Dendritic cell treated with granulocyte-macrophage colony-stimulating factor and Interleukin-4, amounts not matched to agents 40 ng/mL and 50 ng/mL, for 4 days (primary cell): ENCODE results near the gene NAALADL1.
A peak's percentile ranks its signal among the peaks of the same experiment; 100 is the strongest.

Experiments used
- H3K27ac Mint-ChIP-seq: one replicate; pipeline ENCODE4 v1.8.0; 2022; ENCODE audit warnings: mild to moderate bottlenecking, mixed read lengths
- H3K27me3 Mint-ChIP-seq: one replicate; pipeline ENCODE4 v1.8.0; 2022; ENCODE audit warnings: mild to moderate bottlenecking, mixed read lengths
- H3K36me3 Mint-ChIP-seq: one replicate; pipeline ENCODE4 v1.8.0; 2022; ENCODE audit warnings: low read depth, mixed read lengths
- H3K4me1 Mint-ChIP-seq: one replicate; pipeline ENCODE4 v1.8.0; 2022; ENCODE audit warnings: low read depth, mixed read lengths
- H3K4me3 Mint-ChIP-seq: one replicate; pipeline ENCODE4 v1.8.0; 2022; ENCODE audit warnings: mild to moderate bottlenecking, moderate library complexity, mixed read lengths
- H3K9me3 Mint-ChIP-seq: one replicate; pipeline ENCODE4 v1.8.0; 2022; ENCODE audit warnings: mixed read lengths
- intact Hi-C: fragments of 100-400 bp; cut with micrococcal nuclease; formaldehyde crosslinking; loops from one replicate; pipeline ENCODE4 v1.15.0; 2022

Gene NAALADL1

DNA sequence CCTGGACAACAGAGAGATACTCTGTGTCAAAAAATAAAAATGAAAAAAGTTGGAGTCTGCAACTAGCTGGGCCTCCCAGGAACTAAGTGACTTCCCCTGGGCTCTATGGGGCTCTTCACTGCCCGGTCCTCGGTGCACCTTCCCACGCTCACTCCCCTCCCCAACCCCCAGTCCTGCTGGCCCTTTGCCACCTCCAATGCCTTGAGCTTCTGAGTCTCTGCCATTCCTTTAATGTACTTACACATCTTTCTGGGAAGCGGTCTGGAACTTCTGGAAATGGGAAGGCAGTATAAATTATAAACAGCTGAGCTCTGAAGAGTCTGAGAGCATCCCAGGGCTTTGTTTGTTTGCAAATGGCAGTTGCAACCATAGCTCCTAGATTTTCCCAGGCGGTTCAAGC, 55.6 kb downstream of the NAALADL1 start:
- Mint-ChIP-seq H3K27me3 (peaks cover 8% of the 10 kb centered on the region), H3K36me3 (no peaks in the 10 kb centered on the region), H3K27ac (no peak overlapping the region), H3K4me1 (peaks cover 9% of the 10 kb centered on the region), H3K9me3 (no peaks in the 10 kb centered on the region), H3K4me3 (no peak overlapping the region)
- intact Hi-C loops: no loop called here

DNA sequence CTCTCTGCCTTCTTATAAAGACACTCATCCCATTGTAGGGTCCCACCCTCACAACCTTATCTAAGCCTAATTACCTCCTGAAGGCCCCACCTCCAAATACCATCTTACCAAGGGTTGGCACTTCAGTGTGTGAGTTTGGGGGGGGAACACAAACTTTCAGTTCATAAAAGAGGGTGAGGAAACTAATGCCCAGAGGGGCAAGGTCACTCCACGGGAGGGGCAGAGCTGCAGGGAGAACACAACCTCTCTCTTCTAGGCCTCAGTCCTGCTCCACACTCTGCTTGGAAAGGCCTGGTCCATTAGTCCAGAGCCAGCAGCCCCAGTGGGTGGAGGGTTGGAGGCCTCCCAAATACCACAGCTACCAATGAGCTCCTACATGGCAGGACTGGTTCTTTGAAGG, 58.9 kb downstream of the NAALADL1 start:
- Mint-ChIP-seq H3K9me3 (no peaks in the 10 kb centered on the region), H3K27me3 (peaks cover 3% of the 10 kb centered on the region), H3K36me3 (no peaks in the 10 kb centered on the region), H3K4me3 (no peak overlapping the region), H3K27ac (no peak overlapping the region), H3K4me1 (peaks cover 24% of the 10 kb centered on the region)
- intact Hi-C loops: loop anchor here (5.0 kb wide), 1 partner anchor 152 kb away; no protein-coding TSS in a partner anchor

DNA sequence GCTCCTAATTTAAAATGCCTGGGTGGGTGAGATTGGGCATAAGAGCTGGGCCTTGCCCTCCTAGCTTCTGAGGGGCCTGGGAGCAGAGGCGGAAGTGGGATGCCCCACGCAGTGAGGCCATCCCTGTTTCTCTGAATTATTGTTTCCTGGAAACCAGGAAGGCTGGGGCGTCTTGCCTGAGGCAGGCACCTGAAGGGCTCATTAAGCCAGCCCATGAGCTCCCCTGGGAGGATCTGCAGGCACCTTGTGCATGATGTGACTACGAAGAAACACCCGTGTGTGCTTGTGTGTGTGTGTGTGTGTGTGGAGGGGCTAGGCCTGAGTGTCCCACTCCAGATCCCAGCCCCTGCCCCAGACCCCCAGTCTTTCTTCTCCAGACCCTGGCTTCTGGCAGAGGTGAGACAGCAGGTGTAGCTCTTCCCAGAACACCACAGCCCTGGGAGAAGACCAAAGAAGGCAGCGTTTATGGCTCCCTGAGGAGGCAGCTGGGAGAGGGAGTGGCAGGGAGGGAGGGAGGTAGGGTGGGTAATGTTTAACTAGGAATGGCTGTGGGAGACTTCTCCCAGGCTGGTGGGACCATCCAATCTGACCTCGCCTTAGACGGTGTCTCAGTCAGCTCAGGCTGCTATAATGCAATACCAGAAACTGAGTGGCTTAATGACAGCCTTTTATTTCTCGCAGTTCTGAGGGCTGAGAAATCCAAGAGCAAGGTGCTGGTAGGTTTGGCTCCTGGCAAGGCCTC, 59.5 kb downstream of the NAALADL1 start:
- Mint-ChIP-seq H3K4me1 (peaks cover 24% of the 10 kb centered on the region), H3K9me3 (no peaks in the 10 kb centered on the region), H3K27ac (peak overlapping the region; percentile 68), H3K27me3 (peaks cover 4% of the 10 kb centered on the region), H3K4me3 (no peak overlapping the region), H3K36me3 (peaks cover 5% of the 10 kb centered on the region)
- intact Hi-C loops: loop anchor here (5.0 kb wide), 1 partner anchor 152 kb away; no protein-coding TSS in a partner anchor

DNA sequence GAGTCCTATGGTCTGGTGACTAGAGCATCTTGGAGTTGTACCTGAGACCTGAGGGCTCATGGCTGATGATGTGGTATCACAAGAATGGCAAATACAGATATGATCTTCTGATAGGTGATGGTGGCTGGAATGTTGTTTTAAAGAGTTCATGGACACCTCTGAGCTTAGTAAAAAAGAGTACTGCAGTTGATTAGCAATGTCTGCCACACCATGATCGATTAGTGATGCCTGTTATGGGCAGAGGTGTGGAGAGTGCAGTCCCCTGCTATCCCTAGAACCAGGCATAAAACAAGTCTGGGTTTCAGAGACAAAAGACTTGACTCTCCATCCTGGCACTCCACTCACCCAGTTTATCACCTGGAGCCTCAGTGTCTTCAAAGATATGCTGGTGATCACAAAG, 60.2 kb downstream of the NAALADL1 start:
- Mint-ChIP-seq H3K27me3 (peaks cover 3% of the 10 kb centered on the region), H3K4me3 (no peak overlapping the region), H3K4me1 (peaks cover 28% of the 10 kb centered on the region), H3K27ac (peak overlapping the region; percentile 68), H3K9me3 (no peaks in the 10 kb centered on the region), H3K36me3 (peaks cover 11% of the 10 kb centered on the region)
- intact Hi-C loops: loop anchor here (5.0 kb wide), 1 partner anchor 151 kb away; no protein-coding TSS in a partner anchor

DNA sequence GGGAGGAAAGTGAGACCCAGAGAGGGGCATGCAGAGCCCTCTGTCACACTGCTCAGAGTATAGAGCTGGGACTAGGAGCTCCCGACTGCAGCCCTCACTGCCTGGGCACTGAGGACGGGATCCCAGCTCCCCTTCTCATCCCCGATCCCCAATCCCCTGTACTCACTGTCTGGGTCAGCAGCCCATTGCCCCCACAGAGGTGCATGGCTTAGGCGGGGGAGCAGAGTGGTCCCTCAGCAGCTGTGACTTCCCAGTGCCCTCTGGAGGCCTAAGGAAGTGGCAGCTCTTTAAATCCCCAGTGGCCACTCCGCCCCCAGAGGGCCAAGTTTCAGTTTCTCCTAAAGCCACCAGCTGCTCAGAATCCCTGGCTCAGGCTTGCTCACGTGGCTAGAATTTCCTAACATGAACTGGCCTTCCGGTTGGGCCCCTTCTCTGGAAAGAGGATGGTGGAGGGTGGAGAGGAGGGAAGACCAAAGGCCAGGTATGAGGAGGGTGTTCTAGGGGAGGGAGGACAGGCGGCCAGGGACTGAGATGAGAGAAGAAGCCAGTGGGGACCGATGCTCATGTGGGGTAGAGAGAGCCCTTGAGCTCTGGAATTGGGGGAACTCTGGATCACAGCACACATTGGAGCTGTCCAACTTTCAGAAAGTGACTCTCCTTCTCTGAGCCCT, 61.5 kb downstream of the NAALADL1 start, which contains the start of gene BATF2:
Gene BATF2 (minus strand): TSS at position 262 of the 671 bp plus-strand sequence. CDS start 57 bp downstream, at position 205.
- peak within 1 kb of the TSS; percentile 85 for H3K27ac Mint-ChIP-seq

DNA sequence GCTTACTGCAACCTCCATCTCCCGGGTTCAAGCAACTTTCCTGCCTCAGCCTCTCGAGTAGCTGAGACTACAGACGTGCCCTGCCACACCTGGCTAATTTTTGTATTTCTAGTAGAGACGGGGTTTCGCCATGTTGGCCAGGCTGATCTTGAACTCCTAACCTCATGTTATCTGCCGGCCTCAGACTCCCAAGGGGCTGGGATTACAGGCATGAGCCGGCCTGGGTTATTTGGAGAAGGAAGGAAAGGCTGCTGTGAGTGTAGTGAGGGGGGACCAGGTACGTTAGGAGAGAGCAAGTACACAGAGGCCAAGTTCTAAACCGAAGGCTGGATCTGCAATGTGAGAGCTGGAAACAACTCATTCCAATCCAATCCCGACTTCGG, 62.0 kb downstream of the NAALADL1 start:
- peak overlapping the region; percentile 85 for H3K27ac Mint-ChIP-seq
- intact Hi-C loops: loop anchor here (5.0 kb wide), 1 partner anchor 149 kb away; no protein-coding TSS in a partner anchor
- no peaks in the 10 kb centered on the region for H3K9me3 Mint-ChIP-seq
- peaks cover 29% of the 10 kb centered on the region for H3K36me3 Mint-ChIP-seq
- H3K27me3 Mint-ChIP-seq: peaks cover 5% of the 10 kb centered on the region
- peak overlapping the region; percentile 88 for H3K4me3 Mint-ChIP-seq
- peaks cover 37% of the 10 kb centered on the region for H3K4me1 Mint-ChIP-seq

More for the DNA sequence above, 61.5 kb downstream of the NAALADL1 start, which contains the start of gene BATF2:
- H3K9me3 Mint-ChIP-seq: no peaks in the 10 kb centered on the region
- peak within 1 kb of the TSS; percentile 88 for H3K4me3 Mint-ChIP-seq
- H3K27me3 Mint-ChIP-seq: peaks cover 5% of the 10 kb centered on the region
- intact Hi-C loops: loop anchor here (5.0 kb wide), 1 partner anchor 150 kb away; no protein-coding TSS in a partner anchor
- peaks cover 24% of the 10 kb centered on the region for H3K36me3 Mint-ChIP-seq
- H3K4me1 Mint-ChIP-seq: peaks cover 31% of the 10 kb centered on the region
